NK-92 treated with Interleukin-12 subunit alpha and Interleukin-12 subunit beta, amount 100 ng/mL, for 24 hours (cell line): ENCODE results near the gene TNS1.

Source experiments
- DNase-seq: peaks from one replicate; lab custom pipeline; 2025; lab: John Stamatoyannopoulos, UW

The TNS1 gene

GRCh38 chr2:217943446-217944321, 59.1 kb downstream of the TNS1 start:
- no peak for DNase-seq

- no peak for DNase-seq
Observed at GRCh38 chr2:217942731-217943335, 60.0 kb downstream of the TNS1 start.

- DNase-seq = no peak
Observed at GRCh38 chr2:217941886-217942728, 60.7 kb downstream of the TNS1 start.

GRCh38 chr2:217941339-217941738, 61.5 kb downstream of the TNS1 start:
- no peak for DNase-seq

- no peak for DNase-seq
Observed at GRCh38 chr2:217940261-217941220, 62.3 kb downstream of the TNS1 start.

- DNase-seq = no peak
Observed at GRCh38 chr2:217939629-217940245, 63.1 kb downstream of the TNS1 start.

GRCh38 chr2:217939220-217939619, 63.6 kb downstream of the TNS1 start:
- DNase-seq = no peak

GRCh38 chr2:217938036-217938435, 64.8 kb downstream of the TNS1 start:
- no peak for DNase-seq

- no peak for DNase-seq
Observed at GRCh38 chr2:217937446-217937845, 65.3 kb downstream of the TNS1 start.

- DNase-seq = no peak
Observed at GRCh38 chr2:217936952-217937351, 65.8 kb downstream of the TNS1 start.

GRCh38 chr2:217935901-217936684, 66.7 kb downstream of the TNS1 start:
- DNase-seq = no peak

GRCh38 chr2:217935235-217935879, 67.4 kb downstream of the TNS1 start:
- DNase-seq = no peak

GRCh38 chr2:217934321-217935131, 68.3 kb downstream of the TNS1 start:
- DNase-seq = no peak

- DNase-seq = no peak
Observed at GRCh38 chr2:217933617-217933993, 69.2 kb downstream of the TNS1 start.

GRCh38 chr2:217932803-217933616, 69.8 kb downstream of the TNS1 start:
- no peak for DNase-seq

- no peak for DNase-seq
Observed at GRCh38 chr2:217931846-217932560, 70.8 kb downstream of the TNS1 start.
